Measurements from ENCODE around the gene STX18.

GRCh38 chr4:4385729-4386295 lies 156.0 kb downstream of the STX18 start:
- TF ChIP-seq CTCF (IDR thresholded peaks at IDR 0.05 in 2 of 3, conservative IDR thresholded peaks at IDR 0.05 in 1 of 3; ENCODE audit: borderline replicate concordance in 1 of 3, insufficient read depth in 1 of 3, low read depth in 2 of 3, low read length in 2 of 3) (no peak), POLR2A (IDR thresholded peaks at IDR 0.05; ENCODE audit: borderline replicate concordance, extremely low read depth, insufficient read depth, insufficient read length) (no peak), RAD21 (IDR thresholded peaks at IDR 0.05; ENCODE audit: low read depth) (no peak), SIN3A (IDR thresholded peaks at IDR 0.05; ENCODE audit: low read depth) (no peak), POLR2AphosphoS5 (IDR thresholded peaks at IDR 0.05; ENCODE audit: low read depth, low read length) (no peak)
